Loucy (cell line): Measurements from ENCODE around the gene GLIPR2.

ENCODE experiments used
- H2AFZ ChIP-seq: fragments of 200-600 bp; sonication (generic); 2 replicates; pipeline ENCODE4 v1.6.0; 2016; ENCODE audit warnings: antibody characterized with exemption, mild to moderate bottlenecking, low read length, moderate library complexity
- H3F3A ChIP-seq: fragments of 200-600 bp; 2 replicates; pipeline ENCODE4 v1.6.0; 2016; ENCODE audit warnings: antibody characterized with exemption, low read depth, mild to moderate bottlenecking
- H3K27me3 ChIP-seq: fragments of 200-600 bp; sonication (generic); 2 replicates; pipeline ENCODE4 v1.6.1; 2014; ENCODE audit warnings: low read length, mild to moderate bottlenecking; ENCODE audit not compliant: insufficient read depth, poor library complexity, severe bottlenecking
- H3K36me3 ChIP-seq: fragments of 200-600 bp; sonication (generic); 2 replicates; pipeline ENCODE4 v1.6.1; 2016; ENCODE audit warnings: low read length; ENCODE audit not compliant: insufficient read depth
- H3K4me1 ChIP-seq: fragments of 200-600 bp; sonication (generic); 2 replicates; pipeline ENCODE4 v1.5.1; 2014; ENCODE audit warnings: low read length, mild to moderate bottlenecking; ENCODE audit not compliant: insufficient read depth, poor library complexity, severe bottlenecking
- H3K4me2 ChIP-seq: fragments of 200-600 bp; sonication (generic); 2 replicates; pipeline ENCODE4 v1.6.0; 2014; ENCODE audit warnings: antibody characterized with exemption, low read length, low read depth, mild to moderate bottlenecking; ENCODE audit not compliant: poor library complexity, severe bottlenecking
- H3K4me3 ChIP-seq: fragments of 200-600 bp; sonication (generic); 2 replicates; pipeline ENCODE4 v1.5.1; 2014; ENCODE audit warnings: low read length, mild to moderate bottlenecking, mixed read lengths; ENCODE audit not compliant: poor library complexity, severe bottlenecking
- H3K79me2 ChIP-seq: fragments of 200-600 bp; sonication (generic); 2 replicates; pipeline ENCODE4 v1.6.1; 2014; ENCODE audit warnings: low read length; ENCODE audit not compliant: insufficient read depth
- H3K9ac ChIP-seq: fragments of 200-600 bp; sonication (generic); 2 replicates; pipeline ENCODE4 v1.6.0; 2014; ENCODE audit warnings: mild to moderate bottlenecking, low read depth, low read length, moderate library complexity; ENCODE audit not compliant: poor library complexity, severe bottlenecking
- H3K9me2 ChIP-seq: fragments of 200-600 bp; sonication (generic); replicated peaks from 2 replicates; pipeline ENCODE4 v1.6.1; 2016; ENCODE audit warnings: low read depth, low read length, mixed read lengths
- H3K9me3 ChIP-seq: fragments of 200-600 bp; sonication (generic); 2 replicates; pipeline ENCODE4 v1.6.1; 2014; ENCODE audit warnings: mild to moderate bottlenecking, antibody characterized with exemption, low read length, low read depth; ENCODE audit not compliant: insufficient read depth
- H4K20me1 ChIP-seq: fragments of 200-600 bp; sonication (generic); 2 replicates; pipeline ENCODE4 v1.6.0; 2014; ENCODE audit warnings: antibody characterized with exemption, low read length, mild to moderate bottlenecking; ENCODE audit not compliant: insufficient read depth, poor library complexity, severe bottlenecking
- EZH2phosphoT487 ChIP-seq: fragments of 200-600 bp; IDR thresholded peaks from 2 replicates; pipeline ENCODE4 v1.6.1; 2018; ENCODE audit warnings: antibody characterized with exemption, mild to moderate bottlenecking, moderate library complexity, borderline replicate concordance
- TF ChIP-seq, protein P1 (sequence below): fragments of 200-600 bp; sonication (generic); conservative IDR thresholded peaks from 2 replicates; pipeline ENCODE4 v1.5.1; 2014; ENCODE audit warnings: mild to moderate bottlenecking, antibody characterized with exemption, low read length

GLIPR2 gene

DNA sequence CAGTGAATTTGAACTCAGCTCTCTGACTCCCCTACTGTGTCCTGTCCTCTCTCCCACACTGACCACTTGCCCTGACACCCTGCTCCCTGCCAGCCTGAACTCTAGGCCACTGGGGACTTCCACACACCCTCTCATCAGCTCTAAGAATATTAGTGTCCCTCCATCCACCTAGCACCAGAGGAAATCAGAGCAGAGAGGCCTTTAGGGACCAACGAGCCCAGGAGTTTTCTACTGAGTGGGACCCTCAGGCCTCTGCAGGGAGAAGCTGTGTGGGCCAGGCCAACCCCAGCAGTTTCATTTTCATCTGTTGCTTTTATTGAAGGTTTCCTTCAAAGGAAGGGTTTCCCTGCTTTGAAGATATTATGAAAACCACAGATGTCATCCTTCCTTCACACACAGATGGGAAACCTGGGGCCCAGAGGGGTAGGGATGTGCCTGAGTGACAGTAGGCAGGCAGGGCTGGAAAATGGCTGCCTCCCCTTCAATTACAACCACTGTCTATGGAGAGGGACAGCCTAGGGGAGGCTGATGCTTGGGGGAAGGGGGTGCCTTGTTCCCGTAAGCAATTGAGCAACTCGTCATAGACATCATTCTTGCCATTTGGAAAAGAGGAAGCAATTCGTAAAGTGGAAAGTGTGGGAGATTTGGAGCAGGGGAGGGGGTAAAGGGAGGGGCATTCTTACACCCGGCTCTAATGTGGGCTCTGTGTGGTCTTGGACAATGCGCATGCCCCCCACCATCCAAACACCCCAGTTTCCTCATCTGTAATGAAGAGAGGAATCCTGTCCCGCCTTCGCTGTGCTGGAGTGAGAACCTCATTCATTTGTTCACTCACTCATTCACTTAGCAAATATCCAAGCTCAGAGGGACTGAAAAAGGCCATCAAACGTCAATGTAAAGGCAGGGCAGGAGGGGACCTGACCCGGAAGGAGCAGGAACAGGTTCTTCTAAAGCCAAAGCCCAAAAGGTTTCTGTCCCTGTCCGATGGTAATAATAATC lies 3.9 kb downstream of the GLIPR2 start:
- Histone ChIP-seq H3K36me3 (no peaks in the 10 kb centered on the region), H3K9me3 (no peaks in the 10 kb centered on the region), H4K20me1 (peaks cover 9% of the 10 kb centered on the region), H3K9me2 (no peaks in the 10 kb centered on the region), H3K4me2 (peak overlapping the region; percentile 90), H2AFZ (no peak overlapping the region), H3K4me3 (peak overlapping the region; percentile 57), H3K27me3 (no peaks in the 10 kb centered on the region), H3K9ac (peak overlapping the region; percentile 41), H3K79me2 (peaks cover 75% of the 10 kb centered on the region), H3K4me1 (peaks cover 87% of the 10 kb centered on the region), H3F3A (no peaks in the 10 kb centered on the region)
- TF ChIP-seq, protein P1, sequence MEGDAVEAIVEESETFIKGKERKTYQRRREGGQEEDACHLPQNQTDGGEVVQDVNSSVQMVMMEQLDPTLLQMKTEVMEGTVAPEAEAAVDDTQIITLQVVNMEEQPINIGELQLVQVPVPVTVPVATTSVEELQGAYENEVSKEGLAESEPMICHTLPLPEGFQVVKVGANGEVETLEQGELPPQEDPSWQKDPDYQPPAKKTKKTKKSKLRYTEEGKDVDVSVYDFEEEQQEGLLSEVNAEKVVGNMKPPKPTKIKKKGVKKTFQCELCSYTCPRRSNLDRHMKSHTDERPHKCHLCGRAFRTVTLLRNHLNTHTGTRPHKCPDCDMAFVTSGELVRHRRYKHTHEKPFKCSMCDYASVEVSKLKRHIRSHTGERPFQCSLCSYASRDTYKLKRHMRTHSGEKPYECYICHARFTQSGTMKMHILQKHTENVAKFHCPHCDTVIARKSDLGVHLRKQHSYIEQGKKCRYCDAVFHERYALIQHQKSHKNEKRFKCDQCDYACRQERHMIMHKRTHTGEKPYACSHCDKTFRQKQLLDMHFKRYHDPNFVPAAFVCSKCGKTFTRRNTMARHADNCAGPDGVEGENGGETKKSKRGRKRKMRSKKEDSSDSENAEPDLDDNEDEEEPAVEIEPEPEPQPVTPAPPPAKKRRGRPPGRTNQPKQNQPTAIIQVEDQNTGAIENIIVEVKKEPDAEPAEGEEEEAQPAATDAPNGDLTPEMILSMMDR: no peak
- TF ChIP-seq EZH2phosphoT487: no peak

DNA sequence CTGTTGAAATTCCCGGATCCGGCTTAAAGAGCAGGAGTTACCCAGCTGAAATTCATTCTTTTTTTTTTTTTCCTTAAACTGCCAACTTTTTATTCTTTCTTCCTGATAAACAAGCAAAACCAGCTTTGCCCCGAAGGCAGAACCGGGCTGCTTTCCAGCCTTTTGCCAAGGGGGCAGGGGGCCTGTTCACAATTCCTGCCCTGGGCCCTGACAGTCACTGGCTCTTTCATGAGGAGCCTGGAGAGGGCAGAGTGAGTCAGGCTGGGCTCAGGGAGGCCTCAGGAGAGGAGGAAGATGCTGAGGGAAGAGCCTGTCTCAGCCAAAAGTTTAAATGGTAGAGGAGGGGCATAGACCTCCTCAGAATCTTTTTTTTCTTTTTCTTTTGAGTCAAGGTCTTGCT lies 4.8 kb downstream of the GLIPR2 start:
- no peaks in the 10 kb centered on the region for H3F3A ChIP-seq
- no peaks in the 10 kb centered on the region for H3K9me2 ChIP-seq
- H3K9ac ChIP-seq: peak overlapping the region; percentile 41
- H3K79me2 ChIP-seq: peaks cover 75% of the 10 kb centered on the region
- peaks cover 9% of the 10 kb centered on the region for H4K20me1 ChIP-seq
- no peaks in the 10 kb centered on the region for H3K36me3 ChIP-seq
- H2AFZ ChIP-seq: no peak overlapping the region
- H3K9me3 ChIP-seq: no peaks in the 10 kb centered on the region
- no peak overlapping the region for H3K4me3 ChIP-seq
- TF ChIP-seq, protein P1: 0 out of 2 replicates have a peak, but pooled peaks have one; percentile 23
- TF ChIP-seq EZH2phosphoT487: no peak
- H3K27me3 ChIP-seq: no peaks in the 10 kb centered on the region
- H3K4me1 ChIP-seq: peaks cover 85% of the 10 kb centered on the region
- peak overlapping the region; percentile 90 for H3K4me2 ChIP-seq

DNA sequence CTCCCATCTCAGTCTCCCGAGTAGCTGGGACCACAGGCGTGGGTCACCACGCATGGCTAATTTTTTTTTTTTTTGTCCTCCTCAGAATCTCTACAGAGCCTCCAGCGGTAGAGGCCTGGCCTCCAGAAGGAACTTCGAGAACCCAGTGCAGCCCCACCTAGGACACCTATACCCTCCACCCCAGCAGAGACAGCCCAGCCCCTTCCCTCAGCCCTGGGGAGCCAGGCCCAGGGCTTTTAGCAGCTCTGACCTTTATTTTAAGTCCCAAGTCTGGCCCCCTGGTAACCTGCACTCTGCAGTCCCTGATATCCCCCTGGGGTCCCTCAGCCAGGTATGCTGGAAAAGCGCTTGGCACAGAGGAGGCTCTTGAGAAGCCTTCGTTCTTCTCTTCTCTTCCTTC lies 5.2 kb downstream of the GLIPR2 start:
- H2AFZ ChIP-seq: no peak overlapping the region
- H3K4me1 ChIP-seq: peaks cover 85% of the 10 kb centered on the region
- TF ChIP-seq, protein P1: no peak
- no peak for TF ChIP-seq EZH2phosphoT487
- peaks cover 9% of the 10 kb centered on the region for H4K20me1 ChIP-seq
- no peaks in the 10 kb centered on the region for H3K27me3 ChIP-seq
- H3K9ac ChIP-seq: no peak overlapping the region
- H3K36me3 ChIP-seq: no peaks in the 10 kb centered on the region
- H3K9me3 ChIP-seq: no peaks in the 10 kb centered on the region
- H3K9me2 ChIP-seq: no peaks in the 10 kb centered on the region
- no peak overlapping the region for H3K4me3 ChIP-seq
- no peaks in the 10 kb centered on the region for H3F3A ChIP-seq
- peak overlapping the region; percentile 90 for H3K4me2 ChIP-seq
- H3K79me2 ChIP-seq: peaks cover 74% of the 10 kb centered on the region
